K562 (cell line): ENCODE data around the gene VGLL4. TPM values are rescaled to one million over a fixed set of nuclear protein-coding genes. Genes with fewer than 3 reads are reported as not detected.

ENCODE experiments used
- ATAC-seq: fragments of 200-7000 bp; cut with Tn5 transposase; 3 replicates; pipeline ENCODE4 v1.9.1; 2020; ENCODE audit warnings: moderate library complexity
- BruUV-seq: library from RNA; stranded (reverse); fragments of 400-500 nt; replicated peaks from 2 replicates; lab custom pipeline; 2021; lab: Mats Ljungman, UMichigan
- CTCF ChIA-PET: fragments of 300-600 bp; formaldehyde crosslinking; extraction: SDS; loops from one replicate; lab custom pipeline; 2021; ENCODE audit warnings: low intra/inter-chr PET ratio; lab: Yijun Ruan, JAX
- POLR2A ChIA-PET: fragments of 300-600, 350-650 bp; sonication (Branson Sonifier 250); formaldehyde crosslinking; extraction: SDS; loops from one replicate; lab custom pipeline; 2021; ENCODE audit warnings: antibody characterized with exemption, inconsistent platforms; lab: Yijun Ruan, JAX
- DNase-seq, 4 experiments: peaks; one replicate each; pipeline versions ENCODE4 v3.0.0 to v3.0.0-alpha.2; 2011 to 2018; ENCODE audit warnings: low spot score in 3 of 4, mixed read lengths in 3 of 4; ENCODE audit errors: extremely low read depth in 1 of 4
- FAIRE-seq: peaks from 2 replicates; lab custom pipeline; 2011; peaks lifted over from hg19 to GRCh38; lab: Jason Lieb, UNC
- H2AFZ ChIP-seq: 2 replicates; pipeline ENCODE4 v1.6.0; 2011; ENCODE audit warnings: low read depth, low read length, control low read depth, inconsistent platforms
- H3K27ac ChIP-seq: fragments of 200-600 bp; 3 replicates; pipeline ENCODE4 v1.8.0; 2011; ENCODE audit warnings: low read depth, mild to moderate bottlenecking, control low read depth, inconsistent platforms, low read length, moderate library complexity, mixed read lengths; ENCODE audit errors: extremely low read depth
- H3K27me3 ChIP-seq, 2 experiments: fragments of 300-600 bp in 1 of 2; 2 replicates in 1 of 2; 3 replicates in 1 of 2; pipeline versions ENCODE4 v1.6.0 to v1.8.0; 2011; ENCODE audit warnings: inconsistent platforms in 2 of 2, low read length in 2 of 2, mild to moderate bottlenecking in 1 of 2, mixed read lengths in 1 of 2, moderate library complexity in 1 of 2; ENCODE audit not compliant: control insufficient read depth in 2 of 2, insufficient read depth in 2 of 2
- H3K36me3 ChIP-seq: fragments of 300-600 bp; 3 replicates; pipeline ENCODE4 v1.8.0; 2011; ENCODE audit warnings: mild to moderate bottlenecking, low read length, inconsistent platforms; ENCODE audit not compliant: control insufficient read depth, insufficient read depth
- H3K4me1 ChIP-seq, 2 experiments: fragments of 200-600 bp in 1 of 2; replicated peaks in 1 of 2; 2 replicates in 1 of 2; 3 replicates in 1 of 2; pipeline versions ENCODE4 v1.5.1 to v1.8.0; 2011; ENCODE audit warnings: inconsistent platforms in 2 of 2, low read length in 2 of 2, mild to moderate bottlenecking in 1 of 2, mixed read lengths in 1 of 2, moderate library complexity in 1 of 2; ENCODE audit not compliant: control insufficient read depth in 2 of 2, insufficient read depth in 2 of 2
- H3K4me2 ChIP-seq: 2 replicates; pipeline ENCODE4 v1.6.1; 2011; ENCODE audit warnings: low read length, control low read depth, inconsistent platforms, mixed read lengths; ENCODE audit not compliant: insufficient read depth
- H3K4me3 ChIP-seq: fragments of 200-600 bp; sonication (generic), shearing (Covaris generic); 2 replicates; pipeline ENCODE4 v1.5.1; 2016; ENCODE audit warnings: control low read depth, inconsistent platforms
- H3K79me2 ChIP-seq: fragments of 200-600 bp; 3 replicates; pipeline ENCODE4 v1.8.0; 2011; ENCODE audit warnings: low read length, inconsistent platforms; ENCODE audit not compliant: control insufficient read depth, insufficient read depth
- H3K9ac ChIP-seq, 2 experiments: 2 replicates each; pipeline versions ENCODE4 v1.6.0 to v1.6.1; 2011; ENCODE audit warnings: low read depth in 2 of 2, low read length in 2 of 2, control low read depth in 1 of 2, inconsistent platforms in 1 of 2, mild to moderate bottlenecking in 1 of 2, mixed read lengths in 1 of 2; ENCODE audit not compliant: insufficient read depth in 1 of 2
- H3K9me1 ChIP-seq: one replicate; pipeline ENCODE4 v1.6.0; 2011; ENCODE audit warnings: inconsistent platforms, mild to moderate bottlenecking, low read length, moderate library complexity; ENCODE audit not compliant: control insufficient read depth, insufficient read depth
- H3K9me3 ChIP-seq: replicated peaks from 2 replicates; pipeline ENCODE4 v1.5.1; 2011; ENCODE audit warnings: low read depth, low read length, inconsistent platforms; ENCODE audit not compliant: control insufficient read depth, insufficient read depth
- H4K20me1 ChIP-seq: replicated peaks from 2 replicates; pipeline ENCODE4 v1.6.1; 2011; ENCODE audit warnings: low read length, inconsistent platforms, mixed read lengths; ENCODE audit not compliant: control insufficient read depth, insufficient read depth
- CBX3 ChIP-seq, 2 experiments: IDR thresholded peaks; 1 replicate in 1 of 2; 2 replicates in 1 of 2; pipeline ENCODE4 v1.6.1; 2012; ENCODE audit warnings: inconsistent platforms in 2 of 2, low read length in 2 of 2, borderline replicate concordance in 1 of 2, control low read depth in 1 of 2
- CUX1 ChIP-seq: fragments of 200-800 bp; sonication (Bioruptor generic); IDR thresholded peaks from 2 replicates; pipeline ENCODE4 v1.6.1; 2016; ENCODE audit warnings: missing genetic modification characterization, missing compliant biosample characterization
- DMBX1 ChIP-seq: fragments of 250-450 bp; sonication (Bioruptor Pico); IDR thresholded peaks from 2 replicates; pipeline ENCODE4 v1.8.0; 2022; ENCODE audit warnings: inconsistent platforms, mild to moderate bottlenecking, moderate library complexity, borderline replicate concordance
- DPF2 ChIP-seq: fragments of 450-650 bp; IDR thresholded peaks from 2 replicates; pipeline ENCODE4 v1.6.1; 2016
- FOXO4 ChIP-seq: fragments of 450-650 bp; formaldehyde crosslinking; IDR thresholded peaks from 2 replicates; pipeline ENCODE4 v1.4.0; 2020; ENCODE audit warnings: mild to moderate bottlenecking, moderate library complexity
- HBP1 ChIP-seq: fragments of 450-650 bp; formaldehyde crosslinking; IDR thresholded peaks from 2 replicates; pipeline ENCODE4 v1.4.0; 2022; ENCODE audit warnings: missing genetic modification characterization
- PTBP1 ChIP-seq: fragments of 200-400 bp; formaldehyde crosslinking; IDR thresholded peaks from 2 replicates; pipeline ENCODE4 v1.6.1; 2017; ENCODE audit warnings: low read depth, low read length
- TEAD4 ChIP-seq, 2 experiments: sonication (generic) in 1 of 2; formaldehyde crosslinking in 1 of 2; IDR thresholded peaks; 2 replicates each; pipeline versions ENCODE4 v1.6.1 to v1.8.0; 2012 to 2022; ENCODE audit warnings: borderline replicate concordance in 1 of 2, inconsistent platforms in 1 of 2, low read length in 1 of 2, mild to moderate bottlenecking in 1 of 2, missing genetic modification reagents in 1 of 2
- VEZF1 ChIP-seq: fragments of 200-800 bp; sonication (Bioruptor generic); IDR thresholded peaks from 2 replicates; pipeline ENCODE4 v1.6.1; 2017; ENCODE audit warnings: missing genetic modification characterization, missing compliant biosample characterization
- WGBS: fragments of 100-300 bp; shearing (Covaris generic); methylation state at CpG from one replicate; pipeline ENCODE4 v1.1.6; 2016; ENCODE audit warnings: low coverage, mixed read lengths; ENCODE audit not compliant: insufficient coverage; ENCODE audit errors: missing lambda C conversion rate; 5-methylcytosine and 5-hydroxymethylcytosine counted together
- in situ Hi-C: fragments of 300-500 bp; cut with MboI; formaldehyde crosslinking; loops from 4 replicates; pipeline ENCODE4 v1.15.0; 2018; ENCODE audit warnings: inconsistent platforms, mixed read lengths
- intact Hi-C: fragments of 100-400 bp; cut with micrococcal nuclease; formaldehyde crosslinking; loops from 2 replicates; pipeline ENCODE4 v1.14.2; 2022
- polyA plus RNA-seq, 8 experiments: library from polyadenylated mRNA; depleted of rRNA in 4 of 8; stranded (reverse) in 5 of 8; unstranded in 3 of 8; fragments of >200 nt; fragmentation: Nextera tagmentation in 2 of 8; fragmentation: Illumina TruSeq in 1 of 8; extraction: Ambion mirVana in 2 of 8; extraction: Trizol in 1 of 8; gene quantifications; 2 replicates each; pipeline versions ENCODE4 v1.2.1 to v1.2.3, GENCODE V29; 2011 to 2014; ENCODE audit warnings: inconsistent platforms in 1 of 8, missing spikeins in 1 of 8
- total RNA-seq, 7 experiments: library from RNA; depleted of rRNA in 6 of 7; stranded (reverse); fragments of >200 nt in 6 of 7; fragmentation: Illumina TruSeq in 2 of 7; extraction: Trizol in 2 of 7; gene quantifications; 2 replicates each; pipeline versions ENCODE4 v1.2.1 to v1.2.3, GENCODE V29; 2011 to 2021; ENCODE audit warnings: low replicate concordance in 1 of 7

Gene VGLL4
- total and polyA plus RNA-seq, 9 of the 15 experiments (the other 6 are each of a cell fraction or from before 2014, with no cell fraction given): 0.27 to 10.9 (median 8.6) TPM

GRCh38 chr3:11575677-11576076 lies 68.0 kb downstream of the VGLL4 start (continued):
- no peak for TF ChIP-seq DMBX1 (CRISPR knock-in tag)
- no peak for TF ChIP-seq CBX3 (IDR thresholded peaks at IDR 0.05; ENCODE audit: borderline replicate concordance in 1 of 2, low read length in 2 of 2)
- TF ChIP-seq TEAD4 (IDR thresholded peaks at IDR 0.05; ENCODE audit: low read length): no peak
- TF ChIP-seq TEAD4 (CRISPR knock-in tag; IDR thresholded peaks at IDR 0.05; ENCODE audit: borderline replicate concordance): no peak

- Histone ChIP-seq H3K27me3 (peaks cover 0 to 29% of the 10 kb centered on the region in 2 experiments; a peak in 3 of 5 replicates), H4K20me1 (peaks cover 16% of the 10 kb centered on the region), H3K9me3 (no peaks in the 10 kb centered on the region), H2AFZ (no peak overlapping the region), H3K9ac (no peak overlapping the region), H3K4me2 (no peak overlapping the region), H3K9me1 (no peaks in the 10 kb centered on the region), H3K79me2 (no peaks in the 10 kb centered on the region), H3K4me1 (peaks cover 0 to 3% of the 10 kb centered on the region in 2 experiments; a peak in 3 of 5 replicates), H3K36me3 (no peaks in the 10 kb centered on the region; the same call in 2 of the 3 replicates), H3K27ac (no peak overlapping the region), H3K4me3 (no peak overlapping the region)
- ATAC-seq (no peak), DNase-seq (no peak), FAIRE-seq (no peak)
- 43% methylated on average over 19 of the region's 20 CpGs for WGBS
- ChIA-PET CTCF (no interaction called here), POLR2A (interaction anchor here (0.6 to 0.9 kb wide), 4 partner anchors 9 to 78 kb away, joined by 3 to 5 read pairs (median 3); no protein-coding TSS in a partner anchor)
- in situ Hi-C loops: no loop called here
- BruUV-seq: no TSS peak
- intact Hi-C loops: no loop called here
- TF ChIP-seq FOXO4 (no peak), CUX1 (CRISPR knock-in tag) (no peak), PTBP1 (no peak), DPF2 (no peak), HBP1 (no peak), VEZF1 (CRISPR knock-in tag) (no peak)
These were observed 68.6 kb downstream of the VGLL4 start for GRCh38 chr3:11574981-11575669.
